Dendritic cell treated with granulocyte-macrophage colony-stimulating factor and Interleukin-4, amounts not matched to agents 40 ng/mL and 50 ng/mL, for 4 days (primary cell): ENCODE data around the gene FGFR4.
A peak's percentile ranks its signal among the peaks of the same experiment; 100 is the strongest.

Experiments used
- H3K27ac Mint-ChIP-seq: one replicate; pipeline ENCODE4 v1.8.0; 2022; ENCODE audit warnings: mild to moderate bottlenecking, mixed read lengths
- H3K27me3 Mint-ChIP-seq: one replicate; pipeline ENCODE4 v1.8.0; 2022; ENCODE audit warnings: mild to moderate bottlenecking, mixed read lengths
- H3K36me3 Mint-ChIP-seq: one replicate; pipeline ENCODE4 v1.8.0; 2022; ENCODE audit warnings: low read depth, mixed read lengths
- H3K4me1 Mint-ChIP-seq: one replicate; pipeline ENCODE4 v1.8.0; 2022; ENCODE audit warnings: low read depth, mixed read lengths
- H3K4me3 Mint-ChIP-seq: one replicate; pipeline ENCODE4 v1.8.0; 2022; ENCODE audit warnings: mild to moderate bottlenecking, moderate library complexity, mixed read lengths
- H3K9me3 Mint-ChIP-seq: one replicate; pipeline ENCODE4 v1.8.0; 2022; ENCODE audit warnings: mixed read lengths
- intact Hi-C: fragments of 100-400 bp; cut with micrococcal nuclease; formaldehyde crosslinking; loops from one replicate; pipeline ENCODE4 v1.15.0; 2022

The FGFR4 gene

GRCh38 chr5:177123789-177124485 is 37.2 kb downstream of the FGFR4 start:
- no peaks in the 10 kb centered on the region for H3K9me3 Mint-ChIP-seq
- H3K27ac Mint-ChIP-seq: no peak overlapping the region
- H3K4me3 Mint-ChIP-seq: no peak overlapping the region
- H3K4me1 Mint-ChIP-seq: peaks cover 10% of the 10 kb centered on the region
- intact Hi-C loops: no loop called here
- H3K36me3 Mint-ChIP-seq: no peaks in the 10 kb centered on the region
- no peaks in the 10 kb centered on the region for H3K27me3 Mint-ChIP-seq

GRCh38 chr5:177124486-177124991 is 37.8 kb downstream of the FGFR4 start:
- Mint-ChIP-seq H3K9me3 (no peaks in the 10 kb centered on the region), H3K27me3 (no peaks in the 10 kb centered on the region), H3K27ac (no peak overlapping the region), H3K4me1 (peaks cover 16% of the 10 kb centered on the region), H3K4me3 (no peak overlapping the region), H3K36me3 (no peaks in the 10 kb centered on the region)
- intact Hi-C loops: no loop called here

GRCh38 chr5:177126771-177127170 is 40.1 kb downstream of the FGFR4 start:
- Mint-ChIP-seq H3K27ac (no peak overlapping the region), H3K4me1 (peaks cover 31% of the 10 kb centered on the region), H3K36me3 (no peaks in the 10 kb centered on the region), H3K27me3 (peaks cover 3% of the 10 kb centered on the region), H3K4me3 (no peak overlapping the region), H3K9me3 (no peaks in the 10 kb centered on the region)
- intact Hi-C loops: no loop called here

- intact Hi-C loops: no loop called here
- peaks cover 5% of the 10 kb centered on the region for H3K27me3 Mint-ChIP-seq
- H3K4me3 Mint-ChIP-seq: no peak overlapping the region
- peaks cover 36% of the 10 kb centered on the region for H3K4me1 Mint-ChIP-seq
- H3K36me3 Mint-ChIP-seq: no peaks in the 10 kb centered on the region
- H3K27ac Mint-ChIP-seq: peak overlapping the region; percentile 83
- H3K9me3 Mint-ChIP-seq: no peaks in the 10 kb centered on the region
Measured at GRCh38 chr5:177128551-177128981, 41.9 kb downstream of the FGFR4 start.

GRCh38 chr5:177130211-177131018 is 43.7 kb downstream of the FGFR4 start:
- Mint-ChIP-seq H3K4me3 (no peak overlapping the region), H3K4me1 (peaks cover 40% of the 10 kb centered on the region), H3K36me3 (peaks cover 13% of the 10 kb centered on the region), H3K27ac (no peak overlapping the region), H3K9me3 (no peaks in the 10 kb centered on the region), H3K27me3 (peaks cover 5% of the 10 kb centered on the region)
- intact Hi-C loops: loop anchor here (5.0 kb wide), 1 partner anchor 172 kb away; the partner anchor contains the start of genes PRELID1 and RAB24

- Mint-ChIP-seq H3K4me3 (no peak overlapping the region), H3K27ac (no peak overlapping the region), H3K9me3 (no peaks in the 10 kb centered on the region), H3K36me3 (peaks cover 19% of the 10 kb centered on the region), H3K4me1 (peaks cover 45% of the 10 kb centered on the region), H3K27me3 (peaks cover 5% of the 10 kb centered on the region)
- intact Hi-C loops: loop anchor here (5.0 kb wide), 1 partner anchor 171 kb away; the partner anchor contains the start of genes PRELID1 and RAB24
Measured at GRCh38 chr5:177131019-177131320, 44.3 kb downstream of the FGFR4 start.

GRCh38 chr5:177131352-177132135 is 44.8 kb downstream of the FGFR4 start:
- Mint-ChIP-seq H3K4me1 (peaks cover 49% of the 10 kb centered on the region), H3K27ac (peak overlapping the region; percentile 64), H3K36me3 (peaks cover 24% of the 10 kb centered on the region)

GRCh38 chr5:177132136-177133095 is 45.7 kb downstream of the FGFR4 start:
- intact Hi-C loops: loop anchor here (5.0 kb wide), 1 partner anchor 170 kb away; the partner anchor contains the start of genes PRELID1 and RAB24
- H3K9me3 Mint-ChIP-seq: no peaks in the 10 kb centered on the region
- peak overlapping the region; percentile 67 for H3K4me3 Mint-ChIP-seq
- peaks cover 33% of the 10 kb centered on the region for H3K36me3 Mint-ChIP-seq
- H3K4me1 Mint-ChIP-seq: peaks cover 54% of the 10 kb centered on the region
- H3K27me3 Mint-ChIP-seq: peaks cover 5% of the 10 kb centered on the region
- H3K27ac Mint-ChIP-seq: peak overlapping the region; percentile 92

More at GRCh38 chr5:177131352-177132135, 44.8 kb downstream of the FGFR4 start:
- intact Hi-C loops: loop anchor here (5.0 kb wide), 1 partner anchor 171 kb away; the partner anchor contains the start of genes PRELID1 and RAB24
- Mint-ChIP-seq H3K9me3 (no peaks in the 10 kb centered on the region), H3K27me3 (peaks cover 5% of the 10 kb centered on the region), H3K4me3 (peak overlapping the region; percentile 13)

- Mint-ChIP-seq H3K27ac (peak within 1 kb of the TSS; percentile 92), H3K4me3 (peak within 1 kb of the TSS; percentile 81), H3K9me3 (no peaks in the 10 kb centered on the region)
Measured at GRCh38 chr5:177133096-177133852, 46.6 kb downstream of the FGFR4 start, which contains the start of gene NSD1. Gene NSD1, plus strand, starts transcription at chr5:177133773. Its CDS starts 1,331 bp downstream, at chr5:177135104.

GRCh38 chr5:177133853-177134696 is 47.4 kb downstream of the FGFR4 start:
- Mint-ChIP-seq H3K9me3 (no peaks in the 10 kb centered on the region), H3K36me3 (peaks cover 50% of the 10 kb centered on the region), H3K27ac (peak overlapping the region; percentile 92), H3K4me3 (peak overlapping the region; percentile 81), H3K4me1 (peaks cover 50% of the 10 kb centered on the region), H3K27me3 (peaks cover 5% of the 10 kb centered on the region)
- intact Hi-C loops: loop anchor here (2.0 to 5.0 kb wide), 2 partner anchors 19 to 168 kb away; partner anchors contain the start of genes PRELID1 and RAB24

More at GRCh38 chr5:177133096-177133852, 46.6 kb downstream of the FGFR4 start, which contains the start of gene NSD1:
- intact Hi-C loops: loop anchor here (5.0 kb wide), 1 partner anchor 169 kb away; the partner anchor contains the start of genes PRELID1 and RAB24
- Mint-ChIP-seq H3K27me3 (peaks cover 5% of the 10 kb centered on the region), H3K36me3 (peaks cover 42% of the 10 kb centered on the region), H3K4me1 (peaks cover 58% of the 10 kb centered on the region)

GRCh38 chr5:177134697-177135225 is 48.0 kb downstream of the FGFR4 start:
- H3K27me3 Mint-ChIP-seq: peaks cover 5% of the 10 kb centered on the region
- peak overlapping the region; percentile 92 for H3K27ac Mint-ChIP-seq
- no peaks in the 10 kb centered on the region for H3K9me3 Mint-ChIP-seq
- H3K36me3 Mint-ChIP-seq: peaks cover 57% of the 10 kb centered on the region
- peak overlapping the region; percentile 81 for H3K4me3 Mint-ChIP-seq
- intact Hi-C loops: loop anchor here (2.0 to 5.0 kb wide), 2 partner anchors 20 to 168 kb away; partner anchors contain the start of genes PRELID1 and RAB24
- H3K4me1 Mint-ChIP-seq: peaks cover 46% of the 10 kb centered on the region
